NAMALWA (cell line): ENCODE results near the gene CDK4.
"Not testable (repeated sequence)": the region's sequence is repeated elsewhere in the genome, so short reads cannot be mapped to it uniquely, and the experiment has no call there.

Source experiments
- DNase-seq: peaks from one replicate; pipeline ENCODE4 v3.0.0-alpha.2; 2015; ENCODE audit warnings: low spot score

CDK4 gene

DNA sequence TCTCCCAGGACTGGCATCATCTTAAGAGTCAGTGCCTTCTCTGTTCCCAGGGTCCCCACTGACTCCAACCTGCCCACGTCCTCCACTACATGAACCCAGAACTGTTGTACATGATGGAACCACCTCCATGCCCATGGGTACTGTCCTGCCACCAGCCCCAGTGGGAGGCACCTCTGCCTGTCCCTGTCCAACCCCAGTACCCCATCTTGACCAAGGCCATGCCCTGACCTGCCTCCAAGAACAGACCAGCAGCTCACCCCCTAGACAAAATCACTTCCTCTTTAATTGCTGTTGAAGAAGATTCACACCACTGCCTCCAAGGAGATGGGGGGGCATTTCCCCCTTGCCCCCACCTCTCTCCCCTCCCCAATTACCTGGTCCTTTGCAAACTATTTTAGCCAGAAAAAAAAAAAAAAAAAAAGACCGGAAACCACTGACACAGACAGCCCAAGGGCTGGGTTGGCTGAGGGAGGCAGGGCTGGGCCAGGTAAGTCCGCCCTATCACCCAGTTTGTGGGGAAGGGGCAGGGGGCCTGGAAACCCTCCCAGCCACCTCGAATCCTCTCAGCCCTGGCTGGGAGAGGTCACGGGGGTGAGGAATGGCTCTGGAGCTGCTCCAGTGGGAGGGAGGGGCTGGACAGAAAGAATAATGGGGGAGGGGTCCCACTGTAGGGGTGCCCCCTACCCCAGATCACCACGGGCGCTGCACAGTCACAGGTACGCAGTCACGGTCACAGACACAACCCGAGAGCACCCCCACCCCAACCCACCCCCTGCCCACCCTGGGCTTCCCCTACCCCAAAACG is 27.0 kb downstream of the CDK4 start:
- no peak for DNase-seq

DNA sequence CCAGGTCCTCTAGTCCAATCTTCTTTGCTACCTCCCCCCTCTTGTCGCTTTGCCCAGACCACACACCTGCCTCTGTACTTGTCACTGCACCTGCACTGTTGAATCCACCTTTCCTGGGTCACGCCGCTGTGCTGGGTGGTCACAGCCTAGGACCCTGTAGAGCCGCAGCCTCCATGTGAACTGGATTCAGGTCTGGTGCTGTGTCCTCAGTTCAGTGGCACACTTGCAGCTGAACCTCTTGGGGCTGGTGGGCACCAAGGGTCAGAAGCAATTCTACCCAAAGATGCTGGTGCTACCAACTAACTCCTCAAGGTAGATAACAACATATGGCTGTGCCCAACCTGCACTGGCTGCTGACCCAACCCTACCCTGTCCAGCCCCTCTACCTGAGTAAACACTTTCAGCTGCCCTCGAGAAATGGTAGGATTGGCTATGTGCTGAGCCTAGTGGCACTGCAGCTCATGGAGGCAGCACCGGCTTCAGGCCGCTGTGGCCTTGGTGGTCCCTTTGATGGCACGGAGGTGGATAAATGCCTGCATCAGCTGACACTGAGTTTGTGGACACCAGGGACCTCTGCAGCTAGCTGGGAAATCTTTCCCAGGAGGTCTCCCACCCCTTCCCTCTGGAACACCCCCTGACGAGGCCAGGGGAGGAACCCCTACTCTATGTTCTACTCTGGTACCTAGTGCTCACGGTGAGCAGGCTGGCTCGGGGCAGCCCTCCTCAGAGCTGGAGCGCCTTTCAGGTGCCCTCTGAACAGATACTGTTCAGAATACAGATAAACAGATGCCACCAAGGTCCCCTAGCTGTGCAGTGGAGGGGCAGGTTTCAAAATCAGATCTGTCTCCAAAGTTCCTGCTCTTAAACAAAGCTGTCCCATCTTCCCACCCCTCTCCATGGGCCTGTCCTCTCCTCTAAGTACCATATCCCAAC is 27.8 kb downstream of the CDK4 start:
- DNase-seq = no peak

DNA sequence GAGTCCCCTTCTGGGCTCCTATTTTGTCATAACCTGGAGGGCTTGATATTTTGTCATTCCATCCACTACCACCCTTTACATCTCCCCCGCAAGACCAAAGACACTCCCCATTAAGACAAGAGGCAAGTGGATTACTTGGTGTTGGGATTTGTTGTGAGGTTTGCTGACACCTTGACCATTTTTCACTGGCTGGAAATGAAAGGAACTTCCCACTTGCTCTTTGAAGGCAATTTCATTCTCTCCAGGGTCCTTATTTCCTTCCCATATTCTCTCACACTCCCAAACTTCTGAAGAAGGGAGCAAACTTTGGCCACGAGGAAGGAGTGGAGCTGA is 28.5 kb downstream of the CDK4 start:
- DNase-seq = no peak

DNA sequence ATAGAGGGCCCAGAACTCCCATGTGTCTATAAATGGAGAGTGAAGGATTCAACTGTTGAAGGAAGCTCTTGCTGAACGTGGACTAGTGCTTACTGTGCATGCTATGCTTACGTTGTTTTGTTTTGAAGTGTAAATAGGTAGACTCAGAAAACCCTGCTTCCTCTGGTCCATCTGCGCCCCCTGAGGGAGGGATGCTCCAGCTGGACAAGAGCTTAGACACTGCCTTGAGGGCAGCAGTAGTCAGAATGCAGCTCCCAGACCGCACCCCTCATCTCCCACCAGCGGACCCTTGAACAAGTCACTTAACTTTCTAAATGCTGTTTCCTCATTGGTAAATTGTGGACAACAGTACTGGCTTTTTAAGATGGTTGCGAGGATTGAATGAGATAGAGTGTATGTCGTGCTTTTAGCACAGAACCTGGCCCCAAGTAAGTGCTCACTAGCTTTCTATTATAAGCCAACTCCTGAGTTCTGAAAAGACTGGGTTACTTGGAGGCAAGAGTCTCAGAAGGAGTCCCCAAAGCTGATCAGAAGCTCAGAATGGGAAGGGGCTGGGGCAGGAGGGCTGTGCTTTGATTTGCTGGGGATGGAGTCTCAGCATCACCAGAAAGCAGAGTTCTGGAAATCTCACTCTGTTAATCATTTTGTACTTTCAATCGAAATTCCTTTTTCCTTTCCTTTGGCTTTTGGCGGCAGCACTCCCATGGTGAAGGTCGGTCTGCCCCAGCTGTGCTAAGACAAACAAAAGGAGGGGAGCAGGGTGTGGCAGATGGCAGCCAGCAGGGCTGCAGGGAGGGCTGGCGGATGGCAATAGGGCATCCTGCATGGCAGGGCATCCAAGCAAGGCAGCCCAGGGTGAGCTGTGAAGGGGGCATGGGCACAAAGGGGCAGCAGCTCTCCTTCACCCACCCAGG is 29.1 kb downstream of the CDK4 start:
- no peak for DNase-seq

DNA sequence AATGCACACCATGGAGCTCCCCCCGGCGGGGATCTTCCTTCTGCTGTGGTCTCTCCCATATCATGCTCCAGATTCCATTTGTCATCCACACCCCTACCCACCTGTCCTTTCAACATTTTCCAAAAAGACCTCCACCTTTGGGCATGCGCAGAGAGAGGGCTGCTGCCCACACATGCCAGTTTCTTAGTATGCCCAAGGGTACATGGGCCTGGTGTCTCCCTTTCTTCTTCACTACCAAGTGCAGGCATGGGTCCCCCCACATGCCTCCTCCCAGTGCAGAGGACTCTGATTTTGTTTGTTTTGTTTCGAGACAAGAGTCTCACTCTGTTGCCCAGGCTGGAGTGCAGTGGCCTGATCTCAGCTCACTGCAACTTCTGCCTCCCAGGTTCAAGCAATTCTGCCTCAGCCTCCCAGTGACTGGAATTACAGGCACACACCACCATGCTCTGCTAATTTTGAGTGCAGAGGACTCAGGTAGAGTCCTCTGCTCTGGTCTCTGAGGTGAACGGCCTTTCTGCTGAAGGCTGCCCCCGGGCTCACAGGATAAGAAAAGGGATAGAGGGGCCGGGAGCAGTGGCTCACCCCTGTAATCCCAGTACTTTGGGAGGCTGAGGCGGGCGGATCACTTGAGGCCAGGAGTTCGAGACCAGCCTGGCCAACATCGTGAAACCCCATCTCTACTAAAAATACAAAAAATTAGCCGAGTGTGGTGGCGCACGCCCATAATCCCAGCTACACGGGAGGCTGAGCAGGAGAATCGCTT is 30.1 kb downstream of the CDK4 start:
- DNase-seq = not testable (repeated sequence)

DNA sequence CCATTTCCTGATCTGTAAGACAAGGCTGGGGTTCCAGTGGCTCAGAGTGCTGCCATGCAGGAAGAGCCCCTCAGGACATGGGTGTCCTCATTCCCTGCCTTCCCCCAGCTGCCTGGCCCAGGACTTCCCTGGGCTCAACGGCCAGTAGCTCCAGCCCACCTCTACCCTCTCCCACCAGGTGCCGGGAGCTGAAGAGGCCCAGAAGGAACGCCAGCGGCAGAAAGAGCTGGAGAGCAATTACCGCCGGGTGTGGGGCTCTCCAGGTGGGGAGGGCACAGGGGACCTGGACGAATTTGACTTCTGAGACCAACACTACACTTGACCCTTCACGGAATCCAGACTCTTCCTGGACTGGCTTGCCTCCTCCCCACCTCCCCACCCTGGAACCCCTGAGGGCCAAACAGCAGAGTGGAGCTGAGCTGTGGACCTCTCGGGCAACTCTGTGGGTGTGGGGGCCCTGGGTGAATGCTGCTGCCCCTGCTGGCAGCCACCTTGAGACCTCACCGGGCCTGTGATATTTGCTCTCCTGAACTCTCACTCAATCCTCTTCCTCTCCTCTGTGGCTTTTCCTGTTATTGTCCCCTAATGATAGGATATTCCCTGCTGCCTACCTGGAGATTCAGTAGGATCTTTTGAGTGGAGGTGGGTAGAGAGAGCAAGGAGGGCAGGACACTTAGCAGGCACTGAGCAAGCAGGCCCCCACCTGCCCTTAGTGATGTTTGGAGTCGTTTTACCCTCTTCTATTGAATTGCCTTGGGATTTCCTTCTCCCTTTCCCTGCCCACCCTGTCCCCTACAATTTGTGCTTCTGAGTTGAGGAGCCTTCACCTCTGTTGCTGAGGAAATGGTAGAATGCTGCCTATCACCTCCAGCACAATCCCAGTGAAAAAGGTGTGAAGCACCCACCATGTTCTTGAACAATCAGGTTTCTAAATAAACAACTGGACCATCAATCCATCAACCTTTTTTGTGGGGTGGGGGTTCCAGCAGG is 31.2 kb downstream of the CDK4 start:
- DNase-seq = no peak

DNA sequence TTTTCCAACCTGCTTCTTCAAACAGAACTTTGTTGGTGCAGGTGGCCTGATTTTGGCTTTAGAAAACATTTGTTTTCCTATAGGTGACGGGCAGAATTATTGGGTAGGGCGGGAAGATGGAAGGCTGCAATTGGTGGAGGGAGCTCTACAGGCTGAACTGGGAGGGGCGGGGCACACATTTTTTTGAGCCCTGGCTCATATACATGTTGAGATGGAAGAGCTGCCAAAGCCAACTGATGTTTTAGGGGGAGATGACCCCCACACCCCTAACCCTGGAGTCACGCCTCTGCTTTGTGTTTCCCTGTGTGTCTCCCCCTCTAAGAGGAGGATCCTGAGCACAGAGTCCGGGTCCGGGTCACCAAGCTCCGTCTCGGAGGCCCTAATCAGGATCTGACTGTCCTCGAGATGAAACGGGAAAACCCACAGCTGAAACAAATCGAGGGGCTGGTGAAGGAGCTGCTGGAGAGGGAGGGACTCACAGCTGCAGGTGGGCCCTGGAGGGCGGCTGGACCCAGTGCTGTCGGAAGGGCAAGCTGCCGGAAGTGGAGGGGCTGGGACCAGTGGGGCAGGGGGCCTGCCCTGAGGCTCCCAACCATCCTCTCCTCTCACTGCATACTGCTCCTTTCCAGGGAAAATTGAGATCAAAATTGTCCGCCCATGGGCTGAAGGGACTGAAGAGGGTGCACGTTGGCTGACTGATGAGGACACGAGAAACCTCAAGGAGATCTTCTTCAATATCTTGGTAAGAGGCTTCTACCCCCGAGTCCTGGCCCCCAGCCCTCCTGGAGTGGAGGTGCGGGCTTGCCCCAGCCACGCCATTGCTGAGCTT is 32.1 kb downstream of the CDK4 start:
- DNase-seq = no peak

DNA sequence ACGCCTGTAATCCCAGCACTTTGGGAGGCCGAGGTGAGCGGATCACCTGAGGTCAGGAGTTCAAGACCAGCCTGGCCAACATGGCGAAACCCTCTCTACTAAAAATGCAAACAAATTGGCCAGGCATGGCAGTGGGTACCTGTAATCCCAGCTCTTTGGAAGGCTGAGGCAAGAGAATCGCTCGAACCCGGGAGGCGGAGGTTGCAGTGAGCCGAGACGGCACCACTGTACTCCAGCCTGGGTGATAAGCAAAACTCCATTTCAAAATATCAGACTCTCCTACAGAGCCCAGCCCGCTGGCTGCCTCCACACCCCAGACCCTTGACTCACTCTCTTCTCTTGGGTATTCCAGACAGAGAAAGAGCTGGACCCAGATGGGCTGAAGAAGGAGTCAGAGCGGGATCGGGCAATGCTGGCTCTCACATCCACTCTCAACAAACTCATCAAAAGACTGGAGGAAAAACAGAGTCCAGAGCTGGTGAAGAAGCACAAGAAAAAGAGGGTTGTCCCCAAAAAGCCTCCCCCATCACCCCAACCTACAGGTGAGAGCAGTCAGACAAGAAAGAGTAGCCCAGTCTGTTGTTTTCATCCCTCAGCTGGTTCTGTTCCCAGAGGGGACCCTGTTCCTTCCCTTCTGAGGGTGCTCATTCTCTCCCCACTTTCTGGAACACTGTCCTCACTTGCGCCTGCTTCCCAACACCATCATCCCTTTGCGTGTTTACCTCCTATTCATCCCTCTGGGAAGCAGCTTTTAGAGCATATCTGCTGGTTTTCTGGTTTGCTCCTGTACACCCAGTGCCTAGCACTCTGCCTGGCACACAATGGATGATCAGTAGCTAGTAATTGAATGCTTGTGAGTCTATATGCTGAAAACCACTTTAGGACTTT is 33.2 kb downstream of the CDK4 start:
- DNase-seq = no peak

DNA sequence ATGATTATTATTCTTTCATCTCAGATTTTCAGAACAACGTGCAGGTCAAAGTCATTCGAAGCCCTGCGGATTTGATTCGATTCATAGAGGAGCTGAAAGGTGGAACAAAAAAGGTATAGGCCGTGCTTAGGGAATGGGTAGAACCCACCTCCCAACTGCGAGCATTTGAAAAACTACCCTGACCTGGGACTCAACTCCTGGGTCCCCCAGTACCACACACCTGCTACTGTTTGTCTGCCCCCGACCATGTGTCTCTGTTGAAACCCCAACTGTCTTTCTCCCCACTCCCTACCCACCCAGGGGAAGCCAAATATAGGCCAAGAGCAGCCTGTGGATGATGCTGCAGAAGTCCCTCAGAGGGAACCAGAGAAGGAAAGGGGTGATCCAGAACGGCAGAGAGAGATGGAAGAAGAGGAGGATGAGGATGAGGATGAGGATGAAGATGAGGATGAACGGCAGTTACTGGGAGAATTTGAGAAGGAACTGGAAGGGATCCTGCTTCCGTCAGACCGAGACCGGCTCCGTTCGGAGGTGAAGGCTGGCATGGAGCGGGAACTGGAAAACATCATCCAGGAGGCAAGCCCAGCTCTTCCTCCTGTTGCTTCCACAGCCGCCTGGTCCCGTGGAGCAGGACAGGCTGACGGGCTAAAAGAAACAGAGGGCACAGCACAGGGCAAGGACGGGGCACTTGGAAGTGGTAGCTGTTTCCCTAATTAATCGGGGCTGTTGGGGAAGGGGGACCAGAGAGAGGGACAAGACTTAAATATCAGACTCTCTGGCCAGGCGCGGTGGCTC is 34.1 kb downstream of the CDK4 start:
- DNase-seq = no peak

DNA sequence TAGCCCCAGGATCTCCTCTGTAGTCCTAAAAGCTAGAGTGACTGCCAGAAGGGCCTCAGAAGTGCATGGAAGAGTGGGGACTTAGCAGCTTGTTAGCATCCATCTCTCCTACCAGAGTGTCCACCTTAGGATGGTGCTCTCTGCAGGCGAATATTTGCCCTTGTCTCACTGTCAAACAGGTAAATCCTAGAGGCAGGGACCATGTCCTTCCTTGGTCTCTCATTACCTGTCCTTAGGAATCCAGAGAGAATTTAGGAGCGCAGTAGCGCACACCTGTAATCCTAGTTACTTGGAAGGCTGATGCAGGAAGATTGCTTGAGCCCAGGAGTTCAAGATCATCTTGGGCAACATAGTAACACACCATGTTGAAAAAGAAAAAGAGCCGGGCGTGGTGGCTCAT is 35.0 kb downstream of the CDK4 start:
- no peak for DNase-seq

DNA sequence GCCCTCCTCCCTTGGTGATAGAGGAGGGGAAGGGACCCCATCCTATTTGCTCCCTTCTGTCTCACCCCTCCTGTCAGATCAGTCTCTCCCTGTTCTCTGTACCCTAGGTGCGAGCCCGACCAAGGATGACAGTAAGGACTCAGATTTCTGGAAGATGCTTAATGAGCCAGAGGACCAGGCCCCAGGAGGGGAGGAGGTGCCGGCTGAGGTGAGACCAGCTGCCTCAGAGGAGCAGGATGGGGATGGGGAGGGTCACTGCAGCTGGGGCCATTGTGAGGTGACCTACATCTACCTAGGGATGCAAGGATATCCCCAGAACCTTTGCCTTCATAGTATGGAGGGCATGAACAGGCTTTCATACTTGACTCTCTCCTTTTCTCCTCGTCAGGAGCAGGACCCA is 35.8 kb downstream of the CDK4 start:
- no peak for DNase-seq

DNA sequence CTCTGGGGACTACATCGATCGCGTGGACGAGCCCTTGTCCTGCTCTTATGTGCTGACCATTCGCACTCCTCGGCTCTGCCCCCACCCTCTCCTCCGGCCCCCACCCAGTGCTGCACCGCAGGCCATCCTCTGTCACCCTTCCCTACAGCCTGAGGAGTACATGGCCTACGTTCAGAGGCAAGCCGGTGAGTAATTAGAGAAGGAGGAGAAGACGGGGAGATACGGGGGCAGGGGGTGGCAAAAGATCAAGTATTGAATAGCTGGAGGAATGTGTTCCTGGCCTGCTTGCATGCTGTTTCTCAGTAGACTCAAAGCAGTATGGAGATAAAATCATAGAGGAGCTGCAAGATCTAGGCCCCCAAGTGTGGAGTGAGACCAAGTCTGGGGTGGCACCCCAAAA is 36.3 kb downstream of the CDK4 start:
- DNase-seq = no peak

DNA sequence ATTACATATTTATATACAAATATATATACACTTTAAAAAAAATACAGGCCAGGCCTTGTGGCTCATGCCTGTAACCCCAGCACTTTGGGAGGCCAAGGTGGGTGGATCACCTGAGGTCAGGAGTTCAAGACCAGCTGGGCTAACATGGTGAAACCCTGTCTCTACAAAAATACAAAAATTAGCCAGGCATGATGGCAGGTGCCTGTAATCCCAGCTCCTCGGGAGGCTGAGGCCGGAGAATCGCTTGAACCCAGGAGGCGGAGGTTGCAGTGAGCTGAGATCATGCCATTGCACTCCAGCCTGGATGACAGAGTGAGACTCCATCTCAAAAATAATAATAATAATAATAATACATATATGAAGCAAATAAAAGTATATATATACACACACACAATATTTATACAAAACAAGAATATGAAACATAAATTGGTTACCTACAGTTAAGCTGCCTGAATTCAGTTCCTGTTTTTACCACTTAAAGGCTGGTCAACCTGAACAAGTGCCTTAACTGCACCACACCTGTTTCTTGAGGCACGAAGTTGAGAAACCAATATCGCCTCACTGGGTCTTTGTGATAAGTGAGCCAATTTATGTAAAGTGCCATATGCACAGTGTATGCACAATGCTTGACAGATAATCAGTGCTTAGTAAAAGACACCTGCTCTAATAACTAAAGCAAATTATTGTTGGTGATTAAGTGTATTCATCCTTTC is 36.9 kb downstream of the CDK4 start:
- DNase-seq = peak; percentile 46

DNA sequence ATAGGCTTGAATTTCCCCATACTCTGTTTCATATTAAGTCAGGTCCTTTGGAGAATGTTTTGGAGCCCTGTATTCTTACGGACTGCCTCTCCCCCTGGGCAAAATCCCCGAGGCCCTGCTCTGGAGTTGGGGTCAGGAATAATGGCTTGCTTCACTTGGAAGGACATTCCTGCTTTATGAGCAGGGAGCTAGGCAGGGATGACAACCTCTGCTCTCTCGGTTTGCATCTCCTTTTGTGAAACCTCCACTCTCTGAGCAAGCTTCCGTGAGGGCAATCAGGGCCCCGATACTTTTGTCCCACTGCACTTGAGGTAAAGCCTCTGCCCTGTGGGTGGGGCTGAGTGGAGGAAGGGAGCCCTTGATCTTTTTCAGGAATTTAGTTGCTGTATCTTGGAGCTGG is 38.9 kb downstream of the CDK4 start:
- no peak for DNase-seq

DNA sequence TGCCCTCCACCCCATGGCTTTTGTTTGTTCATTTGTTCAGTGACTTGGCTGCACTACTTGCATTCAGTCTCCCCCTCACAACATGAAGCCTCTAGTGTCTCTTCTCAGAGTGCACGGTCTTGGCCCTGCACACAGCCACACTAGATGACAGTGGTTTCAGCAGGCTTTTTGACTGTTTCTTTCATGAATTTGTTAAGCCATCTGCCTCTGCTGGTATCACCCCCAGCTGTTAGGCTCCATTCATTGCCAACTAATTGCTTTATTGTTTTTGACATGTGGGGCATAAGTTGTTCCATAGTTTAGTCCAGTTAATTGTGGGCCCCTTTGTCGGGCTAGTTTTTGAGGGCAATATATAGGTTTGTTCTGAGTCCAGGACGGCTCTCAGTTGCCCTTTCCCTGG is 39.4 kb downstream of the CDK4 start:
- DNase-seq = no peak

DNA sequence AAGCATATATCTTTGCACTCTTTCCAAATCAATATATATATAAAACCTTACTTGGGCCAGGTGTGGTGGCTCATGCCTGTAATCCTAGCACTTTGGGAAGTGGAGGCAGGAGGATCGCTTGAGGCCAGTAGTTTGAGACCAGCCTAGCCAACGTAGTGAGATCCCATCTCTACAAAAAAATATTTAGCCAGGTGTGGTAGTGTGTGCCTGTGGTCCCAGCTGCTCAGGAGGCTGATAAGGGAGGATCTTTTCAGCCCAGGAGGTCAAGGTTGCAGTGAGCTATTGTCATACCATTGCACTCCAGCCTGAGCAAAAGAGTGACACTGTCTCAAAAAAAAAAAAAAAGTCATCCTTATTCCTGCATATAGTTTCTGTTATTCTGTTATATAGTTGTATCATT is 43.8 kb downstream of the CDK4 start:
- DNase-seq = no peak

DNA sequence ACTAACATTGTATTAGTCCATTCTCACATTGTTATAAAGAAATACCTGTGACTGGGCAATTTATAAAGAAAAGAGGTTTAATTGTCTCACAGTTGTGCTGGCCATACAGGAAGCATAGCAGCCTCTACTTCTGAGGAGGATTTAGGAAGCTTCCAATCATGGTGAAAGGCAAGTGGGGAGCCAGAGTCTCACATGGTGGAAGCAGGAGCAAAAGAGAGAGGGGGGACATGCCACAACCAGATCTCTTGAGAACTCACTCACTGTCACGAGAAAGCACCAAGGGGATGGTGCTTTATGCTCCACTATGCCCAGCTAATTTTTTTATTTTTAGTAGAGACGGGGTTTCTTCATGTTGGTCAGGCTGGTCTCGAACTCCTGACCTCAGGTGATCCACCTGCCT is 44.9 kb downstream of the CDK4 start:
- DNase-seq = no peak
